ENCODE measurements around the gene LMO3. TPM values are rescaled to one million over a fixed set of nuclear protein-coding genes. Genes with fewer than 3 reads are reported as not detected.

Gene LMO3
- total and polyA plus RNA-seq, 2 of the 13 experiments (the other 11 are each of a cell fraction or from before 2014, with no cell fraction given), result not detected

- Histone ChIP-seq H2AFZ (ENCODE audit: low read length) (no peak overlapping the region), H3K4me2 (ENCODE audit: low read depth, low read length) (no peak overlapping the region), H3K27ac (ENCODE audit: extremely low read length, insufficient read depth, low read length) (no peak overlapping the region), H3K9me3 (ENCODE audit: low read length) (no peaks in the 10 kb centered on the region), H3K4me1 (ENCODE audit: insufficient read depth, low read length) (no peaks in the 10 kb centered on the region), H4K20me1 (ENCODE audit: insufficient read depth, low read length) (no peaks in the 10 kb centered on the region), H3K9ac (ENCODE audit: insufficient read depth, low read depth, low read length) (no peak overlapping the region), H3K79me2 (ENCODE audit: insufficient read depth, low read length) (no peaks in the 10 kb centered on the region), H3K4me3 (replicated peaks in 1 of 3; ENCODE audit: insufficient read depth in 1 of 3, low read depth in 2 of 3, low read length in 3 of 3) (no peak overlapping the region), H3K36me3 (replicated peaks in 1 of 2; ENCODE audit: control insufficient read depth in 1 of 2, insufficient read depth in 2 of 2, low read length in 2 of 2) (no peaks in the 10 kb centered on the region), H3K27me3 (ENCODE audit: control insufficient read depth in 1 of 2, insufficient read depth in 2 of 2, low read length in 2 of 2) (no peaks in the 10 kb centered on the region)
- ATAC-seq (no peak), FAIRE-seq (no peak), DNase-seq (ENCODE audit: low spot score) (no peak)
- BruUV-seq (replicated peaks), result no TSS peak
- intact Hi-C loops (cut with micrococcal nuclease; ENCODE audit: unreplicated experiment) (no loop called here), in situ Hi-C loops (cut with HindIII; ENCODE audit: extremely low pct_ligation_motif_present, low pct_unique_long_range_greater_than_20kb) (no loop called here)
- CTCF ChIA-PET (ENCODE audit: low intra/inter-chr PET ratio, low total read pairs), result no interaction called here
- TF ChIP-seq ZSCAN12 (CRISPR knock-in tag; IDR thresholded peaks at IDR 0.05) (no peak), ZNF800 (CRISPR knock-in tag; IDR thresholded peaks at IDR 0.05) (no peak), BCL6 (CRISPR knock-in tag; IDR thresholded peaks at IDR 0.05) (no peak), GLMP (CRISPR knock-in tag; IDR thresholded peaks at IDR 0.05; ENCODE audit: borderline replicate concordance) (no peak), RFXAP (CRISPR knock-in tag; IDR thresholded peaks at IDR 0.05; ENCODE audit: borderline replicate concordance) (no peak), ZNF251 (CRISPR knock-in tag; IDR thresholded peaks at IDR 0.05) (no peak)
- 73% methylated on average over 1 of the region's 1 CpG for WGBS (ENCODE audit: low lambda C conversion rate)
- POLR2A ChIA-PET, result no interaction called here
Observed at GRCh38 chr12:16587514-16587913, 18.4 kb downstream of the LMO3 start.

GRCh38 chr12:16587110-16587453 is 18.9 kb downstream of the LMO3 start:
- Histone ChIP-seq H3K4me3 (replicated peaks in 1 of 3; ENCODE audit: insufficient read depth in 1 of 3, low read depth in 2 of 3, low read length in 3 of 3) (no peak overlapping the region), H3K36me3 (replicated peaks in 1 of 2; ENCODE audit: control insufficient read depth in 1 of 2, insufficient read depth in 2 of 2, low read length in 2 of 2) (no peaks in the 10 kb centered on the region), H3K4me2 (ENCODE audit: low read depth, low read length) (no peak overlapping the region), H3K27me3 (ENCODE audit: control insufficient read depth in 1 of 2, insufficient read depth in 2 of 2, low read length in 2 of 2) (no peaks in the 10 kb centered on the region), H4K20me1 (ENCODE audit: insufficient read depth, low read length) (no peaks in the 10 kb centered on the region), H3K9ac (ENCODE audit: insufficient read depth, low read depth, low read length) (no peak overlapping the region), H2AFZ (ENCODE audit: low read length) (no peak overlapping the region), H3K79me2 (ENCODE audit: insufficient read depth, low read length) (no peaks in the 10 kb centered on the region), H3K27ac (ENCODE audit: extremely low read length, insufficient read depth, low read length) (no peak overlapping the region), H3K4me1 (ENCODE audit: insufficient read depth, low read length) (no peaks in the 10 kb centered on the region), H3K9me3 (ENCODE audit: low read length) (no peaks in the 10 kb centered on the region)
- FAIRE-seq (no peak), DNase-seq (ENCODE audit: low spot score) (no peak), ATAC-seq (no peak)
- ChIA-PET POLR2A (no interaction called here), CTCF (ENCODE audit: low intra/inter-chr PET ratio, low total read pairs) (no interaction called here)
- WGBS (ENCODE audit: low lambda C conversion rate), result 34% methylated on average over 3 of the region's 3 CpGs
- intact Hi-C loops (cut with micrococcal nuclease; ENCODE audit: unreplicated experiment) (no loop called here), in situ Hi-C loops (cut with HindIII; ENCODE audit: extremely low pct_ligation_motif_present, low pct_unique_long_range_greater_than_20kb) (no loop called here)
- no TSS peak for BruUV-seq (replicated peaks)
- TF ChIP-seq SP2 (CRISPR knock-in tag; IDR thresholded peaks at IDR 0.05) (no peak), ZBTB20 (CRISPR knock-in tag; IDR thresholded peaks at IDR 0.05; ENCODE audit: borderline replicate concordance, low read depth) (no peak), TBX3 (IDR thresholded peaks at IDR 0.05; ENCODE audit: borderline replicate concordance) (no peak), ZBTB3 (CRISPR knock-in tag; IDR thresholded peaks at IDR 0.05; ENCODE audit: borderline replicate concordance, low read depth) (no peak), TGIF2 (CRISPR knock-in tag; IDR thresholded peaks at IDR 0.05) (no peak), RAD21 (CRISPR knock-in tag; IDR thresholded peaks at IDR 0.05) (no peak), MXD3 (CRISPR knock-in tag; IDR thresholded peaks at IDR 0.05) (no peak), ZNF772 (CRISPR knock-in tag; IDR thresholded peaks at IDR 0.05) (no peak), ZNF296 (CRISPR knock-in tag; conservative IDR thresholded peaks at IDR 0.05) (no peak), NFRKB (IDR thresholded peaks at IDR 0.05) (no peak), SMAD9 (CRISPR knock-in tag; IDR thresholded peaks at IDR 0.05) (no peak), ZNF333 (CRISPR knock-in tag; IDR thresholded peaks at IDR 0.05; ENCODE audit: borderline replicate concordance) (no peak), ZNF652 (CRISPR knock-in tag; IDR thresholded peaks at IDR 0.05; ENCODE audit: borderline replicate concordance, low read depth) (no peak), RNF2 (conservative IDR thresholded peaks at IDR 0.05; ENCODE audit: low read depth) (no peak)

Data from HepG2 (cell line).